WI38 (cell line): ENCODE measurements around the gene WIZ.
"Not testable (repeated sequence)": the region's sequence is repeated elsewhere in the genome, so short reads cannot be mapped to it uniquely, and the experiment has no call there.

Source experiments
- H3K4me3 ChIP-seq: 2 replicates; pipeline ENCODE4 v1.5.1; 2011; ENCODE audit warnings: low read depth, mild to moderate bottlenecking, control low read depth, low read length
- CTCF ChIP-seq: IDR thresholded peaks from 2 replicates; pipeline ENCODE4 v1.5.1; 2012; ENCODE audit warnings: low read depth, mild to moderate bottlenecking, control low read depth, low read length

WIZ gene

GRCh38 chr19:15418579-15419412 lies 31.0 kb downstream of the WIZ start, which contains the start of gene AKAP8L:
Gene AKAP8L (minus strand): TSS chr19:15418988. CDS start chr19:15418923, 65 bp downstream.
- peak; percentile 50; the same call in 1 of the 2 replicates for TF ChIP-seq CTCF
- peak within 1 kb of the TSS; percentile 98 for H3K4me3 ChIP-seq

GRCh38 chr19:15418231-15418578 lies 31.6 kb downstream of the WIZ start:
- H3K4me3 ChIP-seq = peak overlapping the region; percentile 98
- TF ChIP-seq CTCF = no peak

- H3K4me3 ChIP-seq = peak overlapping the region; percentile 98
- TF ChIP-seq CTCF = no peak
These were observed 32.1 kb downstream of the WIZ start for GRCh38 chr19:15417699-15418098.

GRCh38 chr19:15412832-15413231 lies 36.9 kb downstream of the WIZ start:
- no peak overlapping the region for H3K4me3 ChIP-seq
- TF ChIP-seq CTCF = no peak

- H3K4me3 ChIP-seq = not testable (repeated sequence)
These were observed 38.4 kb downstream of the WIZ start for GRCh38 chr19:15411351-15411750.

GRCh38 chr19:15404780-15405211 lies 45.0 kb downstream of the WIZ start:
- H3K4me3 ChIP-seq = no peak overlapping the region
- no peak for TF ChIP-seq CTCF

GRCh38 chr19:15404097-15404779 lies 45.5 kb downstream of the WIZ start:
- no peak for TF ChIP-seq CTCF

More at GRCh38 chr19:15404097-15404779, 45.5 kb downstream of the WIZ start:
- no peak overlapping the region for H3K4me3 ChIP-seq
